ENCODE measurements around the gene TM4SF4. TPM values are rescaled to one million over a fixed set of nuclear protein-coding genes. Genes with fewer than 3 reads are reported as not detected.

TM4SF4 gene
- total and polyA plus RNA-seq, 2 donors from 2014 or later, result 0.92 to 0.94 TPM

DNA sequence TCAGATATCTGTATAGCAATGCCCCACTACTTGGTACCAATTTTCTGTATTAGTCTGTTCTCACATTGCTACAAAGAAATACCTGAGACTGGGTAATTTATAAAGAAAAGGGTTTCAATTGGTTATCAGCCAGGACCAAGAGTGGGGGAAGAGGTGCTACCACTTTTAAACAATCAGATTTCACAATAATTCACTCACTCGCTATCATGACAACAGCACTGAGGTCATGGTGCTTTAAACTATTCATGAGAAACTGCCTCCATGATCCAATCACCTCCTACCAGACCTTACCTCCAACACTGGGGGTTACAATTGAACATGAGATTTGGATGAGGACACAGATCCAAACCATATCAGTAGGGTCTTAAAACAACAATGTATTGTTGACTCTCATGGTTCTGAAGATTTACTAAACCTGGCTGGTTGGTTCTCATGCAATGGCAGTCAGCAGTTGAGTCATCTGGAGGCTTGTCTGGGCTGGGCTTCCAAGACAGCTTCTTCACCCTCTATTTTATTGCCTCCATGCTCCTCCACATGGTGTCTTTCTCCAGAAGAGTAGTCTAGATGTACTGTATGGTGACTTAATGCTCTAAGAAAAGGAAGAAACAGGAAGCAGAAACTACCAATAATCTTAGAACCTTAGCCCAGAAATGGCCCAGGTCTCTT is 21.2 kb upstream of the TM4SF4 start:
- Histone ChIP-seq H3K27me3 (ENCODE audit: control insufficient read depth, insufficient read depth, low read length) (no peaks in the 10 kb centered on the region), H3K9ac (ENCODE audit: low read length in 3 of 3) (no peak overlapping the region), H3K4me1 (ENCODE audit: control insufficient read depth in 2 of 3, insufficient read depth in 2 of 3, low read depth in 1 of 3, low read length in 3 of 3) (no peaks in the 10 kb centered on the region), H3K36me3 (ENCODE audit: control insufficient read depth in 2 of 3, insufficient read depth in 3 of 3, low read length in 3 of 3) (no peaks in the 10 kb centered on the region), H3K9me3 (ENCODE audit: control insufficient read depth in 2 of 3, insufficient read depth in 1 of 3, low read length in 3 of 3) (peaks cover 0 to 7% (median 1%) of the 10 kb centered on the region in 3 donors), H3K4me3 (ENCODE audit: low read length in 3 of 3) (no peak overlapping the region), H3K27ac (ENCODE audit: low read depth in 2 of 2, low read length in 2 of 2) (no peak overlapping the region)
- DNase-seq (no peak), FAIRE-seq (no peak)
- intact Hi-C loops (cut with DNase I), result no loop called here
- TF ChIP-seq, protein P1, sequence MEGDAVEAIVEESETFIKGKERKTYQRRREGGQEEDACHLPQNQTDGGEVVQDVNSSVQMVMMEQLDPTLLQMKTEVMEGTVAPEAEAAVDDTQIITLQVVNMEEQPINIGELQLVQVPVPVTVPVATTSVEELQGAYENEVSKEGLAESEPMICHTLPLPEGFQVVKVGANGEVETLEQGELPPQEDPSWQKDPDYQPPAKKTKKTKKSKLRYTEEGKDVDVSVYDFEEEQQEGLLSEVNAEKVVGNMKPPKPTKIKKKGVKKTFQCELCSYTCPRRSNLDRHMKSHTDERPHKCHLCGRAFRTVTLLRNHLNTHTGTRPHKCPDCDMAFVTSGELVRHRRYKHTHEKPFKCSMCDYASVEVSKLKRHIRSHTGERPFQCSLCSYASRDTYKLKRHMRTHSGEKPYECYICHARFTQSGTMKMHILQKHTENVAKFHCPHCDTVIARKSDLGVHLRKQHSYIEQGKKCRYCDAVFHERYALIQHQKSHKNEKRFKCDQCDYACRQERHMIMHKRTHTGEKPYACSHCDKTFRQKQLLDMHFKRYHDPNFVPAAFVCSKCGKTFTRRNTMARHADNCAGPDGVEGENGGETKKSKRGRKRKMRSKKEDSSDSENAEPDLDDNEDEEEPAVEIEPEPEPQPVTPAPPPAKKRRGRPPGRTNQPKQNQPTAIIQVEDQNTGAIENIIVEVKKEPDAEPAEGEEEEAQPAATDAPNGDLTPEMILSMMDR (IDR thresholded peaks at IDR 0.05; ENCODE audit: borderline replicate concordance, extremely low read depth, insufficient read depth), result no peak

DNA sequence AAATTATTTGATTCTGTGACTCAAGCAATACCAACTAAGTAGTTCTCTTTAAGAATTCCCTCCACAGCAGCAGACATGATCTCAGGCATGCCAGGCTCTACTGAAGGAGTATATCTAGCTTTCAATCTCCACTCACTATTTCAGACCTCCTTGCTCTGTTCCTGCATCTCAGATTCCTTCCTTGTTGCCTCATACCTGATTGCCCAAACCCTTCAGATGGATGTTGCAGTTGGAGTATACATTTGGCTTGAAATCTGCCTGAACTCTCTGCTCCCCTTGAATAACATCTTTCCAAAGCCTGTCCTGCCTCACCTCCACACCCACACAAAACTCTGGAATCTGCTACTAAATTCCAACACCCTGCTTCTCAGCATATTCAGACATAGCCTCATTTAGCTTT is 19.8 kb upstream of the TM4SF4 start:
- DNase-seq (no peak), FAIRE-seq (no peak)
- H3K27ac ChIP-seq (ENCODE audit: low read depth in 2 of 2, low read length in 2 of 2), result no peak overlapping the region
- peaks cover 0 to 7% (median 1%) of the 10 kb centered on the region in 3 donors for H3K9me3 ChIP-seq (ENCODE audit: control insufficient read depth in 2 of 3, insufficient read depth in 1 of 3, low read length in 3 of 3)
- H3K9ac ChIP-seq (ENCODE audit: low read length in 3 of 3), result no peak overlapping the region
- TF ChIP-seq, protein P1 (IDR thresholded peaks at IDR 0.05; ENCODE audit: borderline replicate concordance, extremely low read depth, insufficient read depth), result no peak
- H3K4me1 ChIP-seq (ENCODE audit: control insufficient read depth in 2 of 3, insufficient read depth in 2 of 3, low read depth in 1 of 3, low read length in 3 of 3), result no peaks in the 10 kb centered on the region
- intact Hi-C loops (cut with DNase I), result no loop called here
- H3K27me3 ChIP-seq (ENCODE audit: control insufficient read depth, insufficient read depth, low read length), result no peaks in the 10 kb centered on the region
- no peaks in the 10 kb centered on the region for H3K36me3 ChIP-seq (ENCODE audit: control insufficient read depth in 2 of 3, insufficient read depth in 3 of 3, low read length in 3 of 3)
- H3K4me3 ChIP-seq (ENCODE audit: low read length in 3 of 3), result no peak overlapping the region

DNA sequence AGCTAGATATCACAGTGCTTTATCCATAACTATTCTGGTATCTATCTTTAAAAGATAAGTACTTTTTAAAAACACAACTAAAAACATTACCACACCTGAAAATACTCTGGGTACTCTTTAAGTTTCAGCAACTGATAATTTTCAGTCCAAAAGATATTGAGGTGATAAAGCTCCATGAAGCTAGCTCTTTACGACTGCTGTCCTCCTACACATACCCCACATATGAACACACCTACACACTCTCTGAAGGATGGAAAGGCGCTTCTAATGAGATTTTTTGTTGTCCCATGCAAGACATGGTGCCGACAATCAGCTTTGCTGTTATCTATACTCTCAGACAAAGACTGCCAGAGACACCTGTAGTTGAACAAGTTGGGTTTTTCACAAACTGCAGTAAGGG is 19.1 kb upstream of the TM4SF4 start:
- TF ChIP-seq, protein P1 (IDR thresholded peaks at IDR 0.05; ENCODE audit: borderline replicate concordance, extremely low read depth, insufficient read depth), result no peak
- DNase-seq (no peak), FAIRE-seq (no peak)
- H3K27me3 ChIP-seq (ENCODE audit: control insufficient read depth, insufficient read depth, low read length), result no peaks in the 10 kb centered on the region
- no peak overlapping the region for H3K27ac ChIP-seq (ENCODE audit: low read depth in 2 of 2, low read length in 2 of 2)
- H3K4me3 ChIP-seq (ENCODE audit: low read length in 3 of 3), result no peak overlapping the region
- peaks cover 0 to 7% (median 1%) of the 10 kb centered on the region in 3 donors for H3K9me3 ChIP-seq (ENCODE audit: control insufficient read depth in 2 of 3, insufficient read depth in 1 of 3, low read length in 3 of 3)
- H3K9ac ChIP-seq (ENCODE audit: low read length in 3 of 3), result no peak overlapping the region
- intact Hi-C loops (cut with DNase I), result no loop called here
- no peaks in the 10 kb centered on the region for H3K4me1 ChIP-seq (ENCODE audit: control insufficient read depth in 2 of 3, insufficient read depth in 2 of 3, low read depth in 1 of 3, low read length in 3 of 3)
- no peaks in the 10 kb centered on the region for H3K36me3 ChIP-seq (ENCODE audit: control insufficient read depth in 2 of 3, insufficient read depth in 3 of 3, low read length in 3 of 3)

DNA sequence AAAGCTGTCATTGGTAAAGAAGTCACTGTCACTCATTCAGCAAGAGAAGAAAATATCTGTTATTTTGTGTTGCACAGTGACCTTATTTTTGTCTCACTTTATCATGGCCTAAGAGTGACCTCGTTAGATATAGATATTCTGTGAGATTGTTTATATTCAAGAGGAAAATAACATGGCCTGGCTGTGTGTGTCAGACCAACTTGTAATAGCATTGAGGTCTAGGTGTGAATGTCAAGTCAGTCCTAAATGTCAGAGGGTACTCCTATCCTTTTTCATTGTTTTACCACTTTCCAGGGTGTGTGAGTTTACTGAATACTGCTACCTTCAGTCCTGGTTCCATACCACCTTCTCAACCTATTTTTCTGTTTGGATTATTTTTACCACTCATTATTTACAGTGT is 18.5 kb upstream of the TM4SF4 start:
- H3K4me3 ChIP-seq (ENCODE audit: low read length in 3 of 3), result no peak overlapping the region
- H3K36me3 ChIP-seq (ENCODE audit: control insufficient read depth in 2 of 3, insufficient read depth in 3 of 3, low read length in 3 of 3), result no peaks in the 10 kb centered on the region
- no peaks in the 10 kb centered on the region for H3K27me3 ChIP-seq (ENCODE audit: control insufficient read depth, insufficient read depth, low read length)
- TF ChIP-seq, protein P1 (IDR thresholded peaks at IDR 0.05; ENCODE audit: borderline replicate concordance, extremely low read depth, insufficient read depth), result no peak
- intact Hi-C loops (cut with DNase I), result no loop called here
- FAIRE-seq (no peak), DNase-seq (no peak)
- H3K27ac ChIP-seq (ENCODE audit: low read depth in 2 of 2, low read length in 2 of 2), result no peak overlapping the region
- H3K9me3 ChIP-seq (ENCODE audit: control insufficient read depth in 2 of 3, insufficient read depth in 1 of 3, low read length in 3 of 3), result peaks cover 0 to 7% (median 1%) of the 10 kb centered on the region in 3 donors
- no peak overlapping the region for H3K9ac ChIP-seq (ENCODE audit: low read length in 3 of 3)
- no peaks in the 10 kb centered on the region for H3K4me1 ChIP-seq (ENCODE audit: control insufficient read depth in 2 of 3, insufficient read depth in 2 of 3, low read depth in 1 of 3, low read length in 3 of 3)

Data from kidney (tissue), 14 donors.